SK-N-SH (cell line): Measurements from ENCODE around the gene DSCAML1. TPM values are rescaled to one million over a fixed set of nuclear protein-coding genes. Genes with fewer than 3 reads are reported as not detected.
A peak's percentile ranks its signal among the peaks of the same experiment; 100 is the strongest.

Experiments
- CTCF ChIA-PET: fragments of 300-600, 350-600 bp; formaldehyde crosslinking; extraction: SDS; loops from one replicate; lab custom pipeline; 2021; lab: Yijun Ruan, JAX
- POLR2A ChIA-PET: fragments of 350-600 bp; sonication (Branson Sonifier 250); formaldehyde crosslinking; extraction: SDS; loops from one replicate; lab custom pipeline; 2020; ENCODE audit warnings: antibody characterized with exemption, inconsistent platforms; lab: Yijun Ruan, JAX
- DNase-seq: peaks from one replicate; pipeline ENCODE4 v3.0.0; 2012
- H2AFZ ChIP-seq: fragments of 200-600 bp; sonication (generic); 2 replicates; pipeline ENCODE4 v1.8.1; 2016; ENCODE audit warnings: antibody characterized with exemption, mild to moderate bottlenecking, low read depth
- H3F3A ChIP-seq: fragments of 200-600 bp; sonication (generic); replicated peaks from 2 replicates; pipeline ENCODE3; 2016; ENCODE audit warnings: antibody characterized with exemption, mild to moderate bottlenecking; ENCODE audit not compliant: insufficient read depth
- H3K27ac ChIP-seq, 2 experiments: fragments of 200-500 bp in 1 of 2; fragments of 200-600 bp in 1 of 2; sonication (Bioruptor generic) in 1 of 2; sonication (generic), shearing (Covaris generic) in 1 of 2; 2 replicates each; pipeline versions ENCODE4 v1.5.1 to v1.6.1; 2014 to 2016; ENCODE audit warnings: low read depth in 2 of 2, inconsistent platforms in 1 of 2, low read length in 1 of 2, mild to moderate bottlenecking in 1 of 2, mixed read lengths in 1 of 2
- H3K27me3 ChIP-seq: fragments of 200-600 bp; sonication (generic), shearing (Covaris generic); 2 replicates; pipeline ENCODE4 v1.6.1; 2016; ENCODE audit warnings: mixed run types; ENCODE audit not compliant: insufficient read depth
- H3K36me3 ChIP-seq, 2 experiments: fragments of 200-500 bp in 1 of 2; fragments of 200-600 bp in 1 of 2; sonication (Bioruptor generic) in 1 of 2; sonication (generic) in 1 of 2; replicated peaks in 1 of 2; 2 replicates each; pipeline versions ENCODE3 to v1.5.1; 2014 to 2016; ENCODE audit warnings: low read length in 1 of 2, mild to moderate bottlenecking in 1 of 2; ENCODE audit not compliant: insufficient read depth in 2 of 2, control insufficient read depth in 1 of 2
- H3K4me1 ChIP-seq, 2 experiments: fragments of 200-500 bp in 1 of 2; fragments of 200-600 bp in 1 of 2; sonication (Bioruptor generic) in 1 of 2; sonication (generic), shearing (Covaris generic) in 1 of 2; 2 replicates each; pipeline versions ENCODE4 v1.5.1 to v1.6.1; 2014 to 2016; ENCODE audit warnings: low read depth in 1 of 2, low read length in 1 of 2, mixed run types in 1 of 2; ENCODE audit not compliant: insufficient read depth in 2 of 2, control insufficient read depth in 1 of 2
- H3K4me2 ChIP-seq: fragments of 200-600 bp; sonication (generic), shearing (Covaris generic); 2 replicates; pipeline ENCODE4 v1.6.1; 2017; ENCODE audit warnings: mixed run types
- H3K4me3 ChIP-seq, 2 experiments: fragments of 200-500 bp in 1 of 2; fragments of 200-600 bp in 1 of 2; sonication (Bioruptor generic) in 1 of 2; sonication (generic), shearing (Covaris generic) in 1 of 2; 2 replicates each; pipeline versions ENCODE4 v1.5.1 to v1.8.1; 2014 to 2016; ENCODE audit warnings: low read depth in 2 of 2, inconsistent platforms in 1 of 2, low read length in 1 of 2, mild to moderate bottlenecking in 1 of 2, mixed read lengths in 1 of 2, moderate library complexity in 1 of 2
- H3K79me2 ChIP-seq: fragments of 200-600 bp; sonication (generic); 2 replicates; pipeline ENCODE4 v1.8.1; 2017; ENCODE audit warnings: mild to moderate bottlenecking; ENCODE audit not compliant: insufficient read depth
- H3K9ac ChIP-seq: fragments of 200-600 bp; sonication (generic); 2 replicates; pipeline ENCODE4 v1.6.1; 2017; ENCODE audit warnings: mixed run types
- H3K9me2 ChIP-seq: fragments of 200-600 bp; sonication (generic); 2 replicates; pipeline ENCODE4 v1.6.1; 2017; ENCODE audit warnings: mixed run types
- H3K9me3 ChIP-seq: fragments of 200-600 bp; sonication (generic); 2 replicates; pipeline ENCODE4 v1.6.1; 2017; ENCODE audit warnings: mixed run types, mild to moderate bottlenecking, moderate library complexity
- H4K20me1 ChIP-seq: fragments of 200-600 bp; sonication (generic); 2 replicates; pipeline ENCODE4 v1.6.1; 2017; ENCODE audit warnings: mild to moderate bottlenecking, mixed run types; ENCODE audit not compliant: insufficient read depth
- CHD2 ChIP-seq: fragments of 150-350 bp; IDR thresholded peaks from 2 replicates; pipeline ENCODE4 v1.6.1; 2018; ENCODE audit warnings: low read length; ENCODE audit not compliant: partially characterized antibody
- CTCF ChIP-seq: fragments of 200-600 bp; sonication (generic); IDR thresholded peaks from 2 replicates; pipeline ENCODE4 v1.6.1; 2017; ENCODE audit warnings: antibody characterized with exemption, mild to moderate bottlenecking, moderate library complexity
- EP300 ChIP-seq, 2 experiments: IDR thresholded peaks; 2 replicates each; pipeline versions ENCODE4 v1.4.0 to v1.6.1; 2012; ENCODE audit warnings: borderline replicate concordance in 1 of 2, low read depth in 1 of 2, low read length in 1 of 2
- FOSL2 ChIP-seq: IDR thresholded peaks from 2 replicates; pipeline ENCODE4 v1.4.0; 2012; ENCODE audit warnings: low read depth, mild to moderate bottlenecking, moderate library complexity, borderline replicate concordance
- FOXJ3 ChIP-seq: sonication (generic); formaldehyde crosslinking; IDR thresholded peaks from 2 replicates; pipeline ENCODE4 v1.5.1; 2020; ENCODE audit warnings: mild to moderate bottlenecking, missing genetic modification reagents
- GATA2 ChIP-seq: sonication (generic); formaldehyde crosslinking; IDR thresholded peaks from 2 replicates; pipeline ENCODE4 v1.5.0; 2020; ENCODE audit warnings: mild to moderate bottlenecking, missing genetic modification reagents
- MAX ChIP-seq: IDR thresholded peaks from 2 replicates; pipeline ENCODE4 v1.4.0; 2012; ENCODE audit warnings: low read depth
- MEF2A ChIP-seq: IDR thresholded peaks from 2 replicates; pipeline ENCODE4 v1.4.0; 2012; ENCODE audit warnings: low read depth, borderline replicate concordance
- NFIC ChIP-seq: IDR thresholded peaks from 2 replicates; pipeline ENCODE4 v1.4.0; 2012; ENCODE audit warnings: borderline replicate concordance
- NRF1 ChIP-seq: IDR thresholded peaks from 2 replicates; pipeline ENCODE4 v1.6.1; 2012; ENCODE audit warnings: low read depth, mild to moderate bottlenecking, low read length
- RAD21 ChIP-seq: IDR thresholded peaks from 2 replicates; pipeline ENCODE4 v1.6.1; 2012; ENCODE audit warnings: mild to moderate bottlenecking, low read length
- RCOR1 ChIP-seq: fragments of 150-350 bp; IDR thresholded peaks from 2 replicates; pipeline ENCODE4 v1.6.1; 2017; ENCODE audit warnings: antibody characterized with exemption, low read length
- SMC3 ChIP-seq: IDR thresholded peaks from 2 replicates; pipeline ENCODE4 v1.6.1; 2012; ENCODE audit warnings: low read depth, low read length, improper control_type of control experiment
- TCF12 ChIP-seq: IDR thresholded peaks from 2 replicates; pipeline ENCODE4 v1.4.0; 2012
- YY1 ChIP-seq: IDR thresholded peaks from 2 replicates; pipeline ENCODE4 v1.4.0; 2012; ENCODE audit warnings: low read depth, mild to moderate bottlenecking
- WGBS: methylation state at CpG from one replicate; pipeline ENCODE4 v1.1.6; 2017; ENCODE audit warnings: low lambda C conversion rate; 5-methylcytosine and 5-hydroxymethylcytosine counted together
- polyA plus RNA-seq, 3 experiments: library from polyadenylated mRNA; depleted of rRNA; stranded (reverse); fragments of >200 nt; gene quantifications; 2 replicates each; pipeline ENCODE4 v1.2.3, GENCODE V29; 2012

DSCAML1 gene
- polyA plus RNA-seq, 1 of the 3 experiments (the other 2 are of a cell fraction): not detected

GRCh38 chr11:117488996-117489952 lies 307.7 kb downstream of the DSCAML1 start:
- no peaks in the 10 kb centered on the region for H4K20me1 ChIP-seq
- WGBS: 34% methylated on average over 9 of the region's 14 CpGs
- H3K4me3 ChIP-seq: no peak overlapping the region
- H2AFZ ChIP-seq: no peak overlapping the region
- ChIA-PET CTCF (interaction anchor here (0.9 to 3.0 kb wide), 8 partner anchors 10 to 564 kb away, joined by 3 to 24 read pairs (median 4); no protein-coding TSS in a partner anchor), POLR2A (interaction anchor here (0.9 to 3.6 kb wide), 6 partner anchors 13 to 77 kb away, joined by 3 to 28 read pairs (median 4); no protein-coding TSS in a partner anchor)
- H3K27ac ChIP-seq: peak overlapping the region in 1 of 2 experiments; percentile 98; a peak in 2 of 4 replicates
- no peaks in the 10 kb centered on the region for H3F3A ChIP-seq
- no peaks in the 10 kb centered on the region for H3K9me3 ChIP-seq
- H3K36me3 ChIP-seq: no peaks in the 10 kb centered on the region
- H3K27me3 ChIP-seq: no peaks in the 10 kb centered on the region; the same call in 1 of the 2 replicates
- H3K4me1 ChIP-seq: peaks cover 0 to 65% of the 10 kb centered on the region in 2 experiments; a peak in 1 of 4 replicates
- peak; percentile 24; the same call in 1 of the 2 replicates for TF ChIP-seq GATA2
- TF ChIP-seq EP300 (IDR thresholded peaks at IDR 0.05; ENCODE audit: borderline replicate concordance in 1 of 2, low read depth in 1 of 2, low read length in 1 of 2): peak in 1 of 2 experiments; percentile 58; a peak in 2 of 4 replicates
- TF ChIP-seq RCOR1: peak; percentile 45; the same call in 1 of the 2 replicates
- TF ChIP-seq SMC3: no peak
- peak; percentile 14 for TF ChIP-seq CHD2
- no peak for TF ChIP-seq MEF2A
- TF ChIP-seq FOXJ3 (CRISPR knock-in tag): 0 out of 2 replicates have a peak, but pooled peaks have one; percentile 34
- DNase-seq: peak; percentile 68
- no peak overlapping the region for H3K9ac ChIP-seq
- H3K4me2 ChIP-seq: no peak overlapping the region
- no peaks in the 10 kb centered on the region for H3K79me2 ChIP-seq
- no peaks in the 10 kb centered on the region for H3K9me2 ChIP-seq

GRCh38 chr11:117486059-117486458 lies 311.0 kb downstream of the DSCAML1 start:
- Histone ChIP-seq H3F3A (no peaks in the 10 kb centered on the region), H3K9ac (no peak overlapping the region), H3K4me3 (no peak overlapping the region), H4K20me1 (no peaks in the 10 kb centered on the region), H3K79me2 (no peaks in the 10 kb centered on the region), H3K36me3 (no peaks in the 10 kb centered on the region), H3K27me3 (no peaks in the 10 kb centered on the region; the same call in 1 of the 2 replicates), H2AFZ (no peak overlapping the region), H3K9me2 (no peaks in the 10 kb centered on the region), H3K27ac (no peak overlapping the region), H3K4me1 (peaks cover 0 to 47% of the 10 kb centered on the region in 2 experiments; a peak in 1 of 4 replicates), H3K9me3 (no peaks in the 10 kb centered on the region), H3K4me2 (no peak overlapping the region)
- no peak for DNase-seq
- TF ChIP-seq MAX (no peak), RCOR1 (no peak), EP300 (IDR thresholded peaks at IDR 0.05; ENCODE audit: borderline replicate concordance in 1 of 2, low read depth in 1 of 2, low read length in 1 of 2) (no peak), NRF1 (no peak), RAD21 (no peak), TCF12 (no peak), YY1 (no peak), FOSL2 (no peak), CTCF (no peak), NFIC (no peak)
- ChIA-PET POLR2A (no interaction called here), CTCF (interaction anchor here (1.4 to 3.6 kb wide), 3 partner anchors 10 to 323 kb away, joined by 4 to 14 read pairs (median 5); no protein-coding TSS in a partner anchor)
- WGBS: 89% methylated on average over 13 of the region's 13 CpGs
